Natural killer cell (primary cell): Measurements from ENCODE around the gene AJAP1. TPM values are rescaled to one million over a fixed set of nuclear protein-coding genes. Genes with fewer than 3 reads are reported as not detected.

Source experiments
- ATAC-seq, 3 donors: fragments of 150-1000 bp in 2 of 3; fragments of 200-7000 bp in 1 of 3; cut with Tn5 transposase; 1 replicate in 1 of 3; 2 replicates in 2 of 3; pipeline ENCODE4 v1.10.0; 2021; ENCODE audit warnings: mild to moderate bottlenecking in 2 of 3, moderate library complexity in 2 of 3
- DNase-seq, 2 donors: peaks; one replicate each; pipeline versions ENCODE4 v3.0.0 to v3.0.0-alpha.2; 2013 to 2021; ENCODE audit warnings: mixed read lengths in 1 of 2
- H3K27ac ChIP-seq: one replicate; pipeline ENCODE4 v1.5.1; 2013; ENCODE audit warnings: mild to moderate bottlenecking, low read length
- H3K27me3 ChIP-seq: one replicate; pipeline ENCODE4 v1.6.1; 2013; ENCODE audit warnings: low read length; ENCODE audit not compliant: control insufficient read depth, insufficient read depth
- H3K36me3 ChIP-seq: one replicate; pipeline ENCODE4 v1.6.1; 2013; ENCODE audit warnings: low read length; ENCODE audit not compliant: control insufficient read depth, insufficient read depth
- H3K4me1 ChIP-seq: one replicate; pipeline ENCODE4 v1.6.1; 2013; ENCODE audit warnings: low read length; ENCODE audit not compliant: control insufficient read depth, insufficient read depth
- H3K4me3 ChIP-seq: one replicate; pipeline ENCODE4 v1.5.1; 2013; ENCODE audit warnings: low read length
- H3K9me3 ChIP-seq: one replicate; pipeline ENCODE4 v1.6.1; 2013; ENCODE audit warnings: low read length; ENCODE audit not compliant: control insufficient read depth, insufficient read depth
- H3K27ac Mint-ChIP-seq, 2 donors: one replicate each; pipeline ENCODE4 v1.8.0; 2022; ENCODE audit warnings: mild to moderate bottlenecking in 2 of 2, mixed read lengths in 2 of 2, moderate library complexity in 1 of 2
- H3K27me3 Mint-ChIP-seq, 2 donors: one replicate each; pipeline ENCODE4 v1.8.0; 2022; ENCODE audit warnings: low read depth in 2 of 2, mixed read lengths in 2 of 2
- H3K36me3 Mint-ChIP-seq: one replicate; pipeline ENCODE4 v1.8.0; 2022; ENCODE audit warnings: mixed read lengths
- H3K4me1 Mint-ChIP-seq, 2 donors: one replicate each; pipeline ENCODE4 v1.8.0; 2022; ENCODE audit warnings: mixed read lengths in 2 of 2
- H3K4me3 Mint-ChIP-seq: one replicate; pipeline ENCODE4 v1.8.0; 2022; ENCODE audit warnings: mild to moderate bottlenecking, moderate library complexity, mixed read lengths
- H3K9me3 Mint-ChIP-seq, 2 donors: one replicate each; pipeline ENCODE4 v1.8.0; 2022; ENCODE audit warnings: mixed read lengths in 2 of 2
- WGBS: methylation state at CpG from one replicate; pipeline ENCODE4 v1.1.7; 2013; ENCODE audit warnings: missing lambda C conversion rate; ENCODE audit not compliant: insufficient coverage; 5-methylcytosine and 5-hydroxymethylcytosine counted together
- intact Hi-C: fragments of 100-400 bp; cut with micrococcal nuclease; formaldehyde crosslinking; loops from one replicate; pipeline ENCODE4 v1.14.2; 2022
- total RNA-seq, 4 donors: library from RNA; stranded (reverse); fragments of 120-200 nt in 1 of 4; gene quantifications; one replicate each; pipeline versions ENCODE4 v1.2.3 to v1.2.4, GENCODE V29; 2013 to 2022
- TF ChIP-seq, protein P1 (sequence below): fragments of 200-600 bp; IDR thresholded peaks from one replicate; pipeline ENCODE4 v1.8.0; 2022; ENCODE audit warnings: antibody characterized with exemption

Gene AJAP1
- total RNA-seq, 3 donors from 2014 or later (not counting 1 experiment from before 2014, with no cell fraction given) = not detected

DNA sequence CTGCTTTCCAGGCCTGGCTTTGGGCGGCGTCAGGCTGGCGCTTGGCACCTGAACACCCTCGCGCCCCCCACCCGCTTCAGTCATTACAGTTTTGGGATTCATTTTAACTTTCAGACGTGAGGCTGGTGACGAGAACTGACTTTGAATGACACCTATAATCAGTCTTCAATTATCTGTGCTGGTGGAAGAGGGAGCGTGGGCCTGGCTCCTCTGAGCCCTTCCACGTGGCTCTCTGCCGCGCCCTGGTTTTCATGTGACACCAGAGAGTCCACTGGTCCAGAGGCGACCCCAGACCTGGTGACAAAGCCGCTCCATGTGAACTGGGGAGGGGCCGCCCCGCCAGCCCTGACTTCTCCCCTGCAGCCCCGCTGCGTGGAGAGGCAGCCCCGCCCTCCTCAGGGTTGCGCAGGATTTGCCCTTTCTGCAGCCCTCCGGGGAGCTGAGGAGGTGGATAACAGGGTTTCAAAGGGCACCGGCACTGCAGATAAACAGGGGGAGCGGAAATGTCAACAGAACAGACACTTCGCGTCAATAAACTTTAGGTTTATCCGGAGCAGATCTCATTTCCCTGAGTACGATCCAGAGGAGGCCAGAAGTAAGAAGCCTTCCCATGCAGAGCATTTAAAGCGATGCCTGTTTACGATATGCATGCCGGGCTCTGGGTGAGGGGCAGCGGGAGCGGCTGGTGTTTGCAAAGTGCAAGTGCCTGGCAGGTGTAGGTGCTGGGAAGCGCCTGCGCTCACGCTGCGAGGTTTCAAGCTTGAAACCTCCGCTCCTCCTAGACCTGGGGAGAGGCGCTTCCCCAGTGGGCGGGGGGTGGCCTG, 56.4 kb downstream of the AJAP1 start:
- Mint-ChIP-seq H3K9me3 (no peaks in the 10 kb centered on the region), H3K4me1 (peaks cover 0 to 3% of the 10 kb centered on the region in 2 donors), H3K4me3 (no peak overlapping the region), H3K27me3 (peaks cover 0 to 11% of the 10 kb centered on the region in 2 donors), H3K36me3 (no peaks in the 10 kb centered on the region), H3K27ac (no peak overlapping the region)
- TF ChIP-seq, protein P1, sequence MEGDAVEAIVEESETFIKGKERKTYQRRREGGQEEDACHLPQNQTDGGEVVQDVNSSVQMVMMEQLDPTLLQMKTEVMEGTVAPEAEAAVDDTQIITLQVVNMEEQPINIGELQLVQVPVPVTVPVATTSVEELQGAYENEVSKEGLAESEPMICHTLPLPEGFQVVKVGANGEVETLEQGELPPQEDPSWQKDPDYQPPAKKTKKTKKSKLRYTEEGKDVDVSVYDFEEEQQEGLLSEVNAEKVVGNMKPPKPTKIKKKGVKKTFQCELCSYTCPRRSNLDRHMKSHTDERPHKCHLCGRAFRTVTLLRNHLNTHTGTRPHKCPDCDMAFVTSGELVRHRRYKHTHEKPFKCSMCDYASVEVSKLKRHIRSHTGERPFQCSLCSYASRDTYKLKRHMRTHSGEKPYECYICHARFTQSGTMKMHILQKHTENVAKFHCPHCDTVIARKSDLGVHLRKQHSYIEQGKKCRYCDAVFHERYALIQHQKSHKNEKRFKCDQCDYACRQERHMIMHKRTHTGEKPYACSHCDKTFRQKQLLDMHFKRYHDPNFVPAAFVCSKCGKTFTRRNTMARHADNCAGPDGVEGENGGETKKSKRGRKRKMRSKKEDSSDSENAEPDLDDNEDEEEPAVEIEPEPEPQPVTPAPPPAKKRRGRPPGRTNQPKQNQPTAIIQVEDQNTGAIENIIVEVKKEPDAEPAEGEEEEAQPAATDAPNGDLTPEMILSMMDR = no peak
- WGBS = 27% methylated on average over 39 of the region's 39 CpGs
- no peaks in the 10 kb centered on the region for H3K36me3 ChIP-seq
- intact Hi-C loops = no loop called here
- DNase-seq (no peak), ATAC-seq (no peak)
- H3K27ac ChIP-seq = no peak overlapping the region
- H3K4me1 ChIP-seq = no peaks in the 10 kb centered on the region
- no peaks in the 10 kb centered on the region for H3K9me3 ChIP-seq
- no peaks in the 10 kb centered on the region for H3K27me3 ChIP-seq
- no peak overlapping the region for H3K4me3 ChIP-seq

DNA sequence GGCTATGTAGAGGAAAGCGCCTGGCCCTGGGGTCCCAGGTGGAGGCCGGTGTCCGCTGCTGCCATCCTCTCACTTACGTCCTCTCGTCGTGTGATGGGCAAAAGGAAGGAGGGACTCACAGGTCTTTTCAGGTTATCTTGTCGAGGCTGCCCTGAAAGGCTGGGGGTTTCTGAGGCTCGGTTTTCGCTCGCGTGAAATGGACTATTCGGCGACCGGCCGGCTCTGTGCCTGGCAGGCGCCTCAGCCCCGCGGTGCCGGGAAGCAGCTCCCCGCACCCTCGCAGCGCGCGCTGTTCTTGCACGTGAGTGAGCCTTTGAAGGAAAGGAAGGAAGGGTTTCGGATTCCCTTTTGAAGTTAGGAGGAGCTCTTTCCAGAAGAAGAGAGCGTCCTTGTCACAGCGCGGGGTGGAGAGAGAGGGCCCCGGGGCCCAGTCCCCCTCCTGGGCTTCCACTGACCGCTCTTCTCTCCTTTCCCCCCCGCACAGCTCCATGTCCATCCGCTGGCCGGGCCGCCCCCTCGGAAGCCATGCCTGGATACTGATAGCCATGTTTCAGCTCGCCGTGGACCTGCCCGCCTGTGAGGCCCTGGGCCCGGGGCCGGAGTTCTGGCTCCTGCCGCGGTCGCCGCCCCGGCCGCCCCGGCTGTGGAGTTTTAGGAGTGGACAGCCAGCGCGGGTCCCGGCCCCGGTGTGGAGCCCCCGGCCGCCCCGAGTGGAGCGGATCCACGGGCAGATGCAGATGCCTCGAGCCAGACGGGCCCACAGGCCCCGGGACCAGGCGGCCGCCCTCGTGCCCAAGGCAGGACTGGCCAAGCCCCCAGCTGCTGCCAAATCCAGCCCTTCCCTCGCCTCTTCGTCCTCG, 57.2 kb downstream of the AJAP1 start:
- Mint-ChIP-seq H3K4me3 (no peak overlapping the region), H3K27ac (no peak overlapping the region), H3K36me3 (no peaks in the 10 kb centered on the region), H3K27me3 (peaks cover 0 to 11% of the 10 kb centered on the region in 2 donors), H3K4me1 (peaks cover 0 to 3% of the 10 kb centered on the region in 2 donors), H3K9me3 (peaks cover 0 to 3% of the 10 kb centered on the region in 2 donors)
- intact Hi-C loops = no loop called here
- H3K4me1 ChIP-seq = no peaks in the 10 kb centered on the region
- 52% methylated on average over 66 of the region's 66 CpGs for WGBS
- DNase-seq (no peak), ATAC-seq (no peak)
- H3K27ac ChIP-seq = no peak overlapping the region
- no peaks in the 10 kb centered on the region for H3K9me3 ChIP-seq
- TF ChIP-seq, protein P1 = no peak
- H3K27me3 ChIP-seq = no peaks in the 10 kb centered on the region
- H3K36me3 ChIP-seq = no peaks in the 10 kb centered on the region
- H3K4me3 ChIP-seq = no peak overlapping the region

DNA sequence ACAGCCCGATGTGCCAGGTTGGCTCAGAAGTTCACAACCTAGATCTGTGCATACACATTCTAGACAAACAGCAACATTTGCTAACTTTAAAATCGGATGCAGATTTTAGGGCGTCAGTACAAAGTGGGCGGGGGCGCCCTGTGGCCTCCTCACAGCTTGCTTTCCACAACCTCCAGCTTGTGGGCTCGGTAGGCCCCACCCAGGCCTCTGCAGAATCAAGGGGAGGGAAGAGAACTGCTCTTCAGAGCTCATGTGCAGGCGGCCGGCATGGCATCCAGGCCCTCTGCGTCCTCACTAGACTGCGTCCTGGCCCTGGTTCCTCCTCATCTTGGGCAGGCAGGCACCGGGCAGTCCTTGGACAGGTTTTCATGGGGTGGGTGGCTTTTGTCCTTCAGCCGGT, 59.3 kb downstream of the AJAP1 start:
- no peak for ATAC-seq
- WGBS = 82% methylated on average over 12 of the region's 12 CpGs
- H3K36me3 ChIP-seq = no peaks in the 10 kb centered on the region
- Mint-ChIP-seq H3K4me3 (no peak overlapping the region), H3K4me1 (peaks cover 0 to 3% of the 10 kb centered on the region in 2 donors), H3K27ac (no peak overlapping the region), H3K27me3 (peaks cover 0 to 11% of the 10 kb centered on the region in 2 donors), H3K9me3 (peaks cover 0 to 3% of the 10 kb centered on the region in 2 donors), H3K36me3 (no peaks in the 10 kb centered on the region)
- H3K9me3 ChIP-seq = no peaks in the 10 kb centered on the region
- TF ChIP-seq, protein P1 = no peak
- no peaks in the 10 kb centered on the region for H3K27me3 ChIP-seq
- DNase-seq = no peak
- no peak overlapping the region for H3K27ac ChIP-seq
- intact Hi-C loops = no loop called here
- H3K4me1 ChIP-seq = no peaks in the 10 kb centered on the region
- H3K4me3 ChIP-seq = no peak overlapping the region
